Hepatocyte (in vitro differentiated cells): Measurements from ENCODE around the gene VEPH1. TPM values are rescaled to one million over a fixed set of nuclear protein-coding genes. Genes with fewer than 3 reads are reported as not detected.
A peak's percentile ranks its signal among the peaks of the same experiment; 100 is the strongest.

Experiments
- DNase-seq: peaks from one replicate; pipeline ENCODE4 v3.0.0-alpha.2; 2016; ENCODE audit warnings: low spot score
- H2AFZ ChIP-seq: fragments of 200-600 bp; sonication (generic); 2 replicates; pipeline ENCODE4 v1.6.0; 2016; ENCODE audit warnings: antibody characterized with exemption, mild to moderate bottlenecking
- H3K27ac ChIP-seq: fragments of 200-600 bp; sonication (generic); 2 replicates; pipeline ENCODE4 v1.5.1; 2016; ENCODE audit warnings: mild to moderate bottlenecking
- H3K27me3 ChIP-seq: fragments of 200-600 bp; sonication (generic); 2 replicates; pipeline ENCODE4 v1.6.1; 2016
- H3K36me3 ChIP-seq: fragments of 200-600 bp; sonication (generic); replicated peaks from 2 replicates; pipeline ENCODE4 v1.5.1; 2016; ENCODE audit warnings: low read depth; ENCODE audit not compliant: insufficient read depth
- H3K4me1 ChIP-seq: fragments of 200-600 bp; sonication (generic); 2 replicates; pipeline ENCODE4 v1.5.1; 2016; ENCODE audit warnings: mild to moderate bottlenecking, moderate library complexity; ENCODE audit not compliant: insufficient read depth
- H3K4me2 ChIP-seq: fragments of 200-600 bp; sonication (generic); 2 replicates; pipeline ENCODE4 v1.6.0; 2016
- H3K4me3 ChIP-seq: fragments of 200-600 bp; sonication (generic); 2 replicates; pipeline ENCODE4 v1.5.1; 2016; ENCODE audit warnings: mild to moderate bottlenecking
- H3K79me2 ChIP-seq: fragments of 200-600 bp; sonication (generic); 2 replicates; pipeline ENCODE4 v1.6.0; 2017; ENCODE audit warnings: mild to moderate bottlenecking
- H3K9me2 ChIP-seq: fragments of 200-600 bp; sonication (generic); replicated peaks from 2 replicates; pipeline ENCODE4 v1.6.0; 2017; ENCODE audit warnings: mild to moderate bottlenecking; ENCODE audit not compliant: insufficient read depth
- H3K9me3 ChIP-seq: fragments of 200-600 bp; sonication (generic); 2 replicates; pipeline ENCODE4 v1.5.1; 2016; ENCODE audit warnings: low read depth, mild to moderate bottlenecking
- H4K20me1 ChIP-seq: fragments of 200-600 bp; sonication (generic); 2 replicates; pipeline ENCODE4 v1.6.0; 2016; ENCODE audit warnings: mild to moderate bottlenecking; ENCODE audit not compliant: insufficient read depth, poor library complexity, severe bottlenecking
- CTCF ChIP-seq: fragments of 200-600 bp; sonication (generic); IDR thresholded peaks from 2 replicates; pipeline ENCODE4 v1.5.1; 2016; ENCODE audit warnings: antibody characterized with exemption, mild to moderate bottlenecking; ENCODE audit not compliant: poor library complexity
- EZH2 ChIP-seq: fragments of 200-600 bp; sonication (generic); IDR thresholded peaks from 2 replicates; pipeline ENCODE4 v1.6.1; 2016; ENCODE audit warnings: antibody characterized with exemption, mild to moderate bottlenecking, borderline replicate concordance
- EZH2phosphoT487 ChIP-seq: fragments of 200-600 bp; sonication (generic); IDR thresholded peaks from one replicate; pipeline ENCODE4 v1.6.1; 2018; ENCODE audit warnings: antibody characterized with exemption, mild to moderate bottlenecking, low read depth, moderate library complexity; ENCODE audit not compliant: unreplicated experiment, severe bottlenecking
- WGBS: methylation state at CpG from one replicate; pipeline ENCODE4 v1.1.6; 2016; ENCODE audit warnings: low lambda C conversion rate; ENCODE audit errors: missing lambda C conversion rate; 5-methylcytosine and 5-hydroxymethylcytosine counted together
- polyA plus RNA-seq: library from polyadenylated mRNA; unstranded; fragments of >200 nt; fragmentation: Nextera tagmentation; extraction: Ambion mirVana; gene quantifications from 2 replicates; pipeline ENCODE4 v1.2.1, GENCODE V29; 2016
- total RNA-seq: library from RNA; depleted of rRNA; stranded (reverse); fragments of >200 nt; gene quantifications from 2 replicates; pipeline ENCODE4 v1.2.3, GENCODE V29; 2014

Gene VEPH1
- total and polyA plus RNA-seq, 2 experiments from 2014 or later = 2.5 to 4.7 TPM

GRCh38 chr3:157285141-157285540, 218.1 kb downstream of the VEPH1 start:
- no peaks in the 10 kb centered on the region for H3K9me3 ChIP-seq
- peak overlapping the region; percentile 20 for H3K27ac ChIP-seq
- H3K9me2 ChIP-seq = no peaks in the 10 kb centered on the region
- no peak overlapping the region for H2AFZ ChIP-seq
- no peaks in the 10 kb centered on the region for H3K27me3 ChIP-seq
- WGBS = 81% methylated on average over 4 of the region's 4 CpGs
- H4K20me1 ChIP-seq = no peaks in the 10 kb centered on the region
- TF ChIP-seq EZH2 (no peak), EZH2phosphoT487 (no peak)
- DNase-seq = no peak
- peaks cover 31% of the 10 kb centered on the region for H3K4me1 ChIP-seq
- H3K79me2 ChIP-seq = no peaks in the 10 kb centered on the region
- H3K4me2 ChIP-seq = no peak overlapping the region
- H3K4me3 ChIP-seq = no peak overlapping the region
- H3K36me3 ChIP-seq = no peaks in the 10 kb centered on the region

GRCh38 chr3:157284688-157285087, 218.5 kb downstream of the VEPH1 start:
- 37% methylated on average over 1 of the region's 1 CpG for WGBS
- no peaks in the 10 kb centered on the region for H3K9me2 ChIP-seq
- peak overlapping the region; percentile 20 for H3K27ac ChIP-seq
- H2AFZ ChIP-seq = no peak overlapping the region
- no peaks in the 10 kb centered on the region for H3K79me2 ChIP-seq
- no peaks in the 10 kb centered on the region for H3K9me3 ChIP-seq
- H3K4me2 ChIP-seq = no peak overlapping the region
- no peaks in the 10 kb centered on the region for H3K36me3 ChIP-seq
- no peak overlapping the region for H3K4me3 ChIP-seq
- no peaks in the 10 kb centered on the region for H4K20me1 ChIP-seq
- TF ChIP-seq EZH2phosphoT487 (no peak), EZH2 (no peak), CTCF (no peak)
- H3K4me1 ChIP-seq = peaks cover 29% of the 10 kb centered on the region
- H3K27me3 ChIP-seq = no peaks in the 10 kb centered on the region
- DNase-seq = no peak

- peak; percentile 27 for DNase-seq
- Histone ChIP-seq H3K27me3 (no peaks in the 10 kb centered on the region), H3K9me2 (no peaks in the 10 kb centered on the region), H3K9me3 (no peaks in the 10 kb centered on the region), H2AFZ (no peak overlapping the region), H3K4me3 (no peak overlapping the region), H3K27ac (peak overlapping the region; percentile 62), H4K20me1 (no peaks in the 10 kb centered on the region), H3K79me2 (no peaks in the 10 kb centered on the region), H3K4me1 (peaks cover 29% of the 10 kb centered on the region), H3K36me3 (no peaks in the 10 kb centered on the region), H3K4me2 (no peak overlapping the region)
- TF ChIP-seq EZH2 (no peak), CTCF (no peak), EZH2phosphoT487 (no peak)
- 80% methylated on average over 5 of the region's 5 CpGs for WGBS
Observed at GRCh38 chr3:157282261-157283191, 220.7 kb downstream of the VEPH1 start.

- WGBS = 85% methylated on average over 2 of the region's 2 CpGs
- Histone ChIP-seq H3K9me2 (no peaks in the 10 kb centered on the region), H3K79me2 (no peaks in the 10 kb centered on the region), H2AFZ (no peak overlapping the region), H3K4me1 (peaks cover 29% of the 10 kb centered on the region), H4K20me1 (no peaks in the 10 kb centered on the region), H3K4me2 (no peak overlapping the region), H3K27ac (no peak overlapping the region), H3K4me3 (no peak overlapping the region), H3K27me3 (no peaks in the 10 kb centered on the region), H3K9me3 (no peaks in the 10 kb centered on the region), H3K36me3 (no peaks in the 10 kb centered on the region)
- TF ChIP-seq CTCF (no peak), EZH2phosphoT487 (no peak), EZH2 (no peak)
- no peak for DNase-seq
Observed at GRCh38 chr3:157280786-157281185, 222.4 kb downstream of the VEPH1 start.
